ENCODE results near the gene RCC1. TPM values are rescaled to one million over a fixed set of nuclear protein-coding genes. Genes with fewer than 3 reads are reported as not detected.

RCC1 gene
- total RNA-seq, 1 donor from 2014 or later: 23.7 TPM

DNA sequence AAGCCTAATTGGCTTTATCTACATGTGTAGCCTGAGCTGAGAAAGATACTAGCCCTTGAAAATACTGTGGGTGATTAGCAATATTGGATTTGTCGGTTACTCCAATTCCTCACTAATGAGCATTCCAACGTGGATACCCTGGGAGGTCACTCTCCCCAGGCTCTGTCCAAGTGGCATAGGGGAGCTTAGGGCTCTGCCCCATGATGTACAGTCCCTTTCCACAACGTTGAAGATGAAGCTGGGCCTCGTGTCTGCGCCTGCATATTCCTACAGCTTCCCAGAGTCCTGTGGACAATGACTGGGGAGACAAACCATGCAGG lies 2.6 kb downstream of the RCC1 start:
- H3K27ac ChIP-seq (ENCODE audit: low read depth, low read length): peak overlapping the region; percentile 73
- H3K9ac ChIP-seq (ENCODE audit: low read length): peak overlapping the region; percentile 94
- peaks cover 37% of the 10 kb centered on the region for H3K36me3 Mint-ChIP-seq (ENCODE audit: low read depth, unreplicated experiment)

GRCh38 chr1:28509705-28510272 lies 3.9 kb downstream of the RCC1 start:
- peak overlapping the region; percentile 100 for H3K27ac Mint-ChIP-seq (ENCODE audit: unreplicated experiment)
- H3K27me3 Mint-ChIP-seq (ENCODE audit: low read depth, unreplicated experiment): no peaks in the 10 kb centered on the region
- Histone ChIP-seq H3K79me2 (ENCODE audit: insufficient read depth, low read length) (peaks cover 49% of the 10 kb centered on the region), H3K9me3 (ENCODE audit: insufficient read depth, low read depth, low read length) (no peaks in the 10 kb centered on the region), H3K9ac (ENCODE audit: low read length) (peak overlapping the region; percentile 94), H3K4me1 (ENCODE audit: insufficient read depth, low read length) (peaks cover 25% of the 10 kb centered on the region), H2AFZ (ENCODE audit: low read depth, low read length) (no peak overlapping the region), H3K27me3 (ENCODE audit: insufficient read depth, low read length) (no peaks in the 10 kb centered on the region), H3K4me2 (ENCODE audit: low read length) (peak overlapping the region; percentile 88), H3K4me3 (ENCODE audit: insufficient read depth, low read depth, low read length) (peak overlapping the region; percentile 92), H3K27ac (ENCODE audit: low read depth, low read length) (peak overlapping the region; percentile 73), H4K20me1 (ENCODE audit: insufficient read depth, low read length) (peaks cover 75% of the 10 kb centered on the region), H3K36me3 (ENCODE audit: insufficient read depth, low read length) (peaks cover 48% of the 10 kb centered on the region)
- peaks cover 37% of the 10 kb centered on the region for H3K36me3 Mint-ChIP-seq (ENCODE audit: low read depth, unreplicated experiment)
- H3K9me3 Mint-ChIP-seq (ENCODE audit: unreplicated experiment): no peaks in the 10 kb centered on the region
- H3K4me1 Mint-ChIP-seq (ENCODE audit: low read depth, unreplicated experiment): peaks cover 20% of the 10 kb centered on the region
- peak overlapping the region; percentile 99 for H3K4me3 Mint-ChIP-seq (ENCODE audit: unreplicated experiment)
- TF ChIP-seq CTCF (IDR thresholded peaks at IDR 0.05; ENCODE audit: insufficient read depth, low read depth, low read length) (no peak), EZH2 (IDR thresholded peaks at IDR 0.05; ENCODE audit: insufficient read depth, low read length) (no peak)
- no peak for FAIRE-seq
- peak; percentile 38 for DNase-seq (ENCODE audit: low read depth)

More for the DNA sequence above, 2.6 kb downstream of the RCC1 start:
- no peaks in the 10 kb centered on the region for H3K9me3 ChIP-seq (ENCODE audit: insufficient read depth, low read depth, low read length)
- H3K27me3 ChIP-seq (ENCODE audit: insufficient read depth, low read length): no peaks in the 10 kb centered on the region
- Mint-ChIP-seq H3K27ac (ENCODE audit: unreplicated experiment) (peak overlapping the region; percentile 100), H3K4me1 (ENCODE audit: low read depth, unreplicated experiment) (peaks cover 20% of the 10 kb centered on the region), H3K9me3 (ENCODE audit: unreplicated experiment) (no peaks in the 10 kb centered on the region), H3K27me3 (ENCODE audit: low read depth, unreplicated experiment) (no peaks in the 10 kb centered on the region), H3K4me3 (ENCODE audit: unreplicated experiment) (peak overlapping the region; percentile 99)
- H3K79me2 ChIP-seq (ENCODE audit: insufficient read depth, low read length): peaks cover 49% of the 10 kb centered on the region
- no peak for TF ChIP-seq CTCF (IDR thresholded peaks at IDR 0.05; ENCODE audit: insufficient read depth, low read depth, low read length)
- no peak for TF ChIP-seq EZH2 (IDR thresholded peaks at IDR 0.05; ENCODE audit: insufficient read depth, low read length)
- peaks cover 25% of the 10 kb centered on the region for H3K4me1 ChIP-seq (ENCODE audit: insufficient read depth, low read length)
- FAIRE-seq (no peak), DNase-seq (ENCODE audit: low read depth) (no peak)
- peaks cover 46% of the 10 kb centered on the region for H3K36me3 ChIP-seq (ENCODE audit: insufficient read depth, low read length)
- H2AFZ ChIP-seq (ENCODE audit: low read depth, low read length): no peak overlapping the region
- H3K4me2 ChIP-seq (ENCODE audit: low read length): peak overlapping the region; percentile 88
- H4K20me1 ChIP-seq (ENCODE audit: insufficient read depth, low read length): peaks cover 66% of the 10 kb centered on the region
- H3K4me3 ChIP-seq (ENCODE audit: insufficient read depth, low read depth, low read length): peak overlapping the region; percentile 92

- Mint-ChIP-seq H3K4me3 (ENCODE audit: unreplicated experiment) (peak overlapping the region; percentile 99), H3K27me3 (ENCODE audit: low read depth, unreplicated experiment) (no peaks in the 10 kb centered on the region), H3K36me3 (ENCODE audit: low read depth, unreplicated experiment) (peaks cover 37% of the 10 kb centered on the region), H3K27ac (ENCODE audit: unreplicated experiment) (peak overlapping the region; percentile 100), H3K9me3 (ENCODE audit: unreplicated experiment) (no peaks in the 10 kb centered on the region), H3K4me1 (ENCODE audit: low read depth, unreplicated experiment) (peaks cover 20% of the 10 kb centered on the region)
- Histone ChIP-seq H3K4me2 (ENCODE audit: low read length) (peak overlapping the region; percentile 88), H3K4me3 (ENCODE audit: insufficient read depth, low read depth, low read length) (peak overlapping the region; percentile 92), H3K9ac (ENCODE audit: low read length) (peak overlapping the region; percentile 94), H4K20me1 (ENCODE audit: insufficient read depth, low read length) (peaks cover 80% of the 10 kb centered on the region), H3K36me3 (ENCODE audit: insufficient read depth, low read length) (peaks cover 48% of the 10 kb centered on the region), H2AFZ (ENCODE audit: low read depth, low read length) (no peak overlapping the region), H3K27me3 (ENCODE audit: insufficient read depth, low read length) (no peaks in the 10 kb centered on the region), H3K4me1 (ENCODE audit: insufficient read depth, low read length) (peaks cover 25% of the 10 kb centered on the region), H3K27ac (ENCODE audit: low read depth, low read length) (peak overlapping the region; percentile 73), H3K79me2 (ENCODE audit: insufficient read depth, low read length) (peaks cover 46% of the 10 kb centered on the region), H3K9me3 (ENCODE audit: insufficient read depth, low read depth, low read length) (no peaks in the 10 kb centered on the region)
- TF ChIP-seq EZH2 (IDR thresholded peaks at IDR 0.05; ENCODE audit: insufficient read depth, low read length): no peak
- no peak for TF ChIP-seq CTCF (IDR thresholded peaks at IDR 0.05; ENCODE audit: insufficient read depth, low read depth, low read length)
- DNase-seq (ENCODE audit: low read depth): peak; percentile 38
- FAIRE-seq: no peak
Observed at GRCh38 chr1:28510273-28510969, 4.6 kb downstream of the RCC1 start.
